GM19193 (cell line): ENCODE results near the gene HSDL2.

Source experiments
- POLR2A ChIP-seq: IDR thresholded peaks from 4 replicates; pipeline ENCODE4 v1.6.1; 2011; ENCODE audit not compliant: insufficient read depth, insufficient read length; ENCODE audit errors: extremely low read depth

The HSDL2 gene

DNA sequence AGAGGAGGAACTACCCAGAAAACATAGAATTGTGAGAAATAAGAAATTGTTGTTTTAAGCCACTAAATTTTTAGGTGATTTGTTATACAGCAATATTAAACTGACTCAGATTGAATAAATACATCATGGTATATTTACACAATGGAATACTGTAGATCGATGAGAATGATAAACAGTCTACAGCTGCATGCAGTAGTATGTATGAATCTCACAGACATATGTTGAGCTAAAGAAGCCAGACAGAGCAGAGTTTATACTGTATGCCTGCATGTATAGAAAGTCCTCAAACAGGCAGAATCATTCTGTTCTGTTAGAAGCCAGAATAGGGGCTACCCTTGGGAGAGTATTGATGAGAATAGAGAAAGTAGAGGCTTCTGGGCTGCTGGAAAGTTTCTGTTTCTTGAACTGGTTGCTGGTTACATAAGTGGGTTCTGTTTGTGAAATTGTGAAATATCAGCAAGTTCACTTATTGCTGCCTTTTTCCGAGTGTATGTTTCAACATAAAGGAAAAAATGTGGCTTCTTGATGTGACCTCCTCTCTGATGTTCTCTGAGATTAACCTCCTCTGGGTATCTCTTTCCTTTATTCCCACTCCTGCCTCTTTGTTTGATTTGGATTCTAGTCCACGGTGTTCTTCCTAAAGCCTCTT lies 116.3 kb downstream of the HSDL2 start:
- TF ChIP-seq POLR2A = no peak

DNA sequence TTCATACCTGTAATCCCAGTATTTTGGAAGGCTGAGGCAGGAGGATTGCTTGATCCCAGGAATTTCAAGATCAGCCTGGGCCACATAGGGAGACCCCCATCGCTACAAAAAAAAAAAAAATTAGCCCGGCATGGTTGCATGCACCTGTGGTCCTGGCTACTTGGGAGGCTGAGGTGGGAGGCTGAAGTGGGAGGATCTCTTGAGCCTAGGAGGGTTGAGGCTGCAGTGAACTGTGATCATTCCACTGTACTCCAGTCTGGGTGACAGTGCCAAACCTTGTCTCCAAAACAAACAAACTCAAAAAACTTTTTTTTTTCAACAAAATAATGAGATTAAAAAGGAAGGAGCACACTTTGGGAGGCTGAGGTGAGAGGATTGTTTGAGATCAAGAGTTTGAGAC lies 120.9 kb downstream of the HSDL2 start:
- TF ChIP-seq POLR2A = no peak

DNA sequence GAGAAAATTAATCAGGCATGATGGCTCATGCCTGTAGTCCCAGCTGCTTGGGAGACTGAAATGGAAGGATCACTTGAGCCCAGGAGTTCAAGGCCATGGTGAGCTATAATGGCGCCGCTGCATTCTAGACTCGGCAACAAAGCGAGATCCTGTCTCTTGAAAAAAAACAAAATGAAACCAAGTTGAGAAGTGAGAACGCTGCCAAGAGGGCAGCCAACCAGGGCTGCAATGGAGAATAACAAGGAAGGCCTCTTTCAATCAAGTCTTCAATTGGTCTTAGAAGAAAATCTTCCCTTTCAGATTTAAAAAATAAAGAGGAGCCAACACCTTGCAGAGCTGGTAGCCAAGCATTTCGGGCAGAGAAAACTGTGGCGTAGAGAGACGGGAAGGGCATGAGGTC lies 121.4 kb downstream of the HSDL2 start:
- no peak for TF ChIP-seq POLR2A

DNA sequence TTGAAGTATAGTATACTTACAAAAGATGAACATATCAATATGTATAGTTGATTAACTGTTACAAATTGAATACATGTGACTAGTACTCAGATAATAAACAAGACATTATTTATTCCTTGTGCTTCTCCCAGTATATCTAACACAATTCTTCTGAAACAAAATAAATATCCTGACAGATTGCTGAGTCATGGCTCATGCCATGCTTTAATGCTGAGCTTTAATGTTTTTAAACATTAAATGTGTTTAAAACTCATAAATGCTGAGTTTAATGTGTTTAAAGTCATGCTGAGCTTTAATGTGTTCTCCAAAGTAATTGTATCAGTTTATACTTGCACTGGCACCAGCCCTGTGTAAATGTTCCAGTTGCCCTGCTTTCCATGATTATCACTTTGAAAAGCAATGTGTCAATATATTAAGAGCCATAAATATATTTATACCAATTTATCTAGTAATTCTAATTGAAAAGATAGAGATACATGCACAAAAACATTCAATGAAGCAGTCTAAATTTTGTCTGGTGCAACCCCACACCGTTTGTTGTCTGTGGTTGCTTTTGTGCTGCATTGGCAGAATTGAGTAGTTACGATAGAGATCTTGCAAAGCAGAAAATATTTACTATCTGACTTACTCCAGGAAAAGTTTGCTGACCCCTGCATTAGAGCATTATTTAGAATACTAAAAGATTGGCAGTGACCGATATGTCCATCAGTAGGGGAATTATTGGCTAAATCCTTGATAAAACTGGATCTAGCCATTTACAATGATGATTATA lies 122.5 kb downstream of the HSDL2 start:
- no peak for TF ChIP-seq POLR2A

DNA sequence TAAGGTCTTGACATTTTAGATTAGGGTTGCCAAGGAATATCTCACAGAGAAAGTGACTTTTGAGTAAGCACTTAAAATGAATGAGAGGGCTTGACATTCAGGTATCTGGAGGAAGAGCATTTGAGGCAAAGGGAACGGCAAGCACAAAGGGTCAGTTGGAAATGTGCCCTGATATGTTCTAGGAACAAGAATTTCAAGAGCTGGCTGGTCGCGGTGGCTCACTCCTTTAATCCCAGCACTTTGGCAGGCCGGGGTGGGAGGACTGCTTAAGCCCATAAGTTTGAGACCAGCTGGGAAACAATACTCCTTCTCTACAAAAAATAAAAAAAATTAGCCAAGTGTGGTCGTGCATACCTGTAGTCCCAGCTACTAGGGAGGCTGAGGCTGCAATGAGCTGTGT lies 123.3 kb downstream of the HSDL2 start:
- TF ChIP-seq POLR2A = no peak

DNA sequence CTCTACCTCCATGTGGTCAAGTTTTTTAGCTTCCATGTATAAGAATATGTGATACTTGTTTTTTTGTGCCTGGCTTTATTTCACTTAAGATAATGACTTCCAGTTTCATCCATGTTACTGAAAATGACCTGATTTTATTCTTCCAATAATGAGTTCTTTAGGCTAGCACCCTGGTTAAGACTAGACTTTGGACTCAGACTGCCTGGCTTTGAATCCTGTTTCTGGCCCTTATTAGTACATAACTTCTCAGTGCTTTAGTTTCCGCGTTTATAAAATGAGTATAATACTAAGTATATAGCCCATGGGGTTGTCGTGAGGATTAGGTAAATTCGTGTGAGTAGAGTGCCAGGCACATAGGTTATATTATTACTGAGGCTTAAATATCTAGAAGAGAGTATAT lies 125.2 kb downstream of the HSDL2 start:
- TF ChIP-seq POLR2A = no peak

DNA sequence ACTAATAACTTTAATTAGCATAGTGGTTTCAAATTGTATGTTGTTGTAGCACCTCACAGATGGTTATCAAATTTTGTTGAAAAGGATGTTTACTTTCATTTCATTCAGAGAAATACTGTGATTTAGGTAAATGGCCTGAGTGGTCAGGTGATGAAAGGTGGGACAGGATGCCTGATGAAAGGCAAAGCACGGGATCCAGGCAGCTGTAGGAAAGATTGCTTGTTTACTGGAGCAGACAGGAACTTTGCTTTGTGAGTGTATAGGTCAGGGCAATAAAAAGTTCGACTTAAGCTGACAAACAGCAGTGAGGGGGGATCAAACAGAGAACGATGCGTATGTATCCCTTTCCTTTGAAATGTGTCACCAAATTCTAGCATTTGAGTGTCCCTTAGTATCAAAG lies 125.7 kb downstream of the HSDL2 start:
- TF ChIP-seq POLR2A = no peak

DNA sequence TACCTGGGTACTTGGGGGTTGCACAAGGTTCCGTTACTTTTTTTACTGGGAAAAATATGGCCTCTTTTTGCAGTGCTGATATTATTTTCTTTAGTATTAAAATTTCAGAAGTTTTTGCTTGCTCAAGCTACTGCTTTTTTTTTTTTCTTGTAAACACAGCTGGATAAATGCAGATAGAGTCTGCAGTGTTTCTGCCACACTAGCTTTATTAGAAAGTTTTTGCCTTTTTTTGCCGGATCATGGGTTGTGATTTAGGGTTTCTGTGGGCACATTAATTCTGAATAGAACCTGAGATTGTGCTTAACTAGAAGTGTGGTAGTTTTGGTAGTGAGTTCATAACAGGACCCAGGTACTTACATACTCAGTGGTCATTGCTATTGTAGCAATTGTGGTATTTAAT lies 126.7 kb downstream of the HSDL2 start:
- no peak for TF ChIP-seq POLR2A

DNA sequence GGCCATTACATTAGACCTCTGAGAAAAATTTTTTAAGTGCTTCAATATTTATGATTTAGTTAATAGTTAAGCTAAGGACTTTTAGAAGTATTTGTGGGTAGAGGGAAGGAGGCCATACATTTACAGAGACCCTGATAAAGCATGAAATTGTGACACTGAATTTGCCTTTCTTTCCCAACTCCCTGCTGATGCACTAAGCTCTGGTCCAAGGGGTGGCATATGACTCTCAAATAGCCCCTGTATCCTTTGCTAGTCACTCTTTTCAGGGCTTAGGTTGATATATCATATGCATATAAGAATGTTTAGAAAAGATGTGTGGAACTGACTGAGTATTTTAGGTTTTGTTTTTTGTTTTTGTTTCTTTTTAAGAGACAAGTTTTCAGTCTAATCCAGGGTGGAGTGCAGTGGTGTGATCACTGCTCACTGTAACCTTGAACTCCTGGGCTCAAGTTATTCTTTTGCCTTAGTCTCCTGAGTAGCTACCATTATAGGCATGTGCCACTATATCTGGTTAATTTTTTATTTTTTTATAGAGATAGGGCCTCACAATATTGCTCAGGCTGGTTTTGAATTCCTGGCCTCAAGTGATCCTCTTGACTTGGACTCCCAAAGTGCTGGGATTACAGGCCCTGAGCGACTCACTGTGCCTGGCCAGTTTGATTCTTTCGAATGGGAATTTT lies 127.2 kb downstream of the HSDL2 start:
- no peak for TF ChIP-seq POLR2A

DNA sequence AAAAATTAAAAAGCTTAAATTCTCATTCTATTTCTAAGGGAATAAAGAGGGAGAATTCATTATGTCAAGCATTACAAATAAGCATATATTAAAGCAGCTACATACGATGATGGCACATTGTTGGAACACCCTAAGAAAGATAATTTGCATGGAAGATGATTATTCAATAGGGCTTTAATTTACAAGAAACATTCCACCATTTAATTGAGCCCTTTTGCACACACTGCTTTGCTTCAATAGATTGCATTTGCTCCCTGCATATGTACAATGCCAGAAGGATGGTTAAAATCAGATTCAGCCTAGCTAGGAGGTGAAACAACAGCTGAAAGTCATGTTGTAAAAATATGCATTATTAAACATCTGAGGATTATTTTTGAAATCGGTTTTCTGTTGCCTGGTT lies 128.5 kb downstream of the HSDL2 start:
- TF ChIP-seq POLR2A = no peak

DNA sequence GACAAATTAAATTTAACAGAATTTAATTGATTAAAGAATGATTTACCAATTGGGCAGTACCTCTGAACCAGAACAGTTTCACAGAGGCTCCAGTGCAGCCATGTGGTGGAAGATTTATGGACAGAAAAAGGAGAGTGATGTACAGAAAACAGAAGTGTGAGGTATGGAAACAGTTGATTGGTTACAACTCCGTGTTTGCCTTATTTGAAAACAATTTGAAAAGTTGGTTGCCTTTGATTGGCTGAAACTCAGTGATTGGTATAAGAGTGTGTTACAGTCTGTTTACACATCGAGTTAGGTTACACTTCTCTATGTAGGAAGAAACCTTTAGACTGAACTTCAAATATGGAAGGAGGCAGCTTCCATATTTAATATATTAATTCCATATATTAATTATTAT lies 136.9 kb downstream of the HSDL2 start:
- no peak for TF ChIP-seq POLR2A

DNA sequence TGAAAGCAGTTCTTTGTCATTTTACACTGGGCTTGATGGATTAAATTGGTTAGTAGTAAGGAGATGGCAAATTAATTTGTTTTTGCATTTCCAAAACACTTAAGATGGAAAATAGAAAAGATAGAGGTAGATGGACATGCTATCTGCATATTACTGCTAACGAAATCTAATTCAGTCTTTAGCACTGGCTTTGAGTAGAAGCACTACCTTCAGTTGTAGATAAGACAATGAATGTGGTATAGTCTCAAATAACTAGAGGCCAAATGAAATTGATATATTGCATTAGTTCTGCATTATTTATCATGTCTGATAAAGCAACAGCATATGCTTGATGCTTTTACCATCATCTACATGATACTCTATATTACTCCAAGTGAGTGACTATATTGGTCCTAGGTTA lies 140.2 kb downstream of the HSDL2 start:
- TF ChIP-seq POLR2A = no peak

DNA sequence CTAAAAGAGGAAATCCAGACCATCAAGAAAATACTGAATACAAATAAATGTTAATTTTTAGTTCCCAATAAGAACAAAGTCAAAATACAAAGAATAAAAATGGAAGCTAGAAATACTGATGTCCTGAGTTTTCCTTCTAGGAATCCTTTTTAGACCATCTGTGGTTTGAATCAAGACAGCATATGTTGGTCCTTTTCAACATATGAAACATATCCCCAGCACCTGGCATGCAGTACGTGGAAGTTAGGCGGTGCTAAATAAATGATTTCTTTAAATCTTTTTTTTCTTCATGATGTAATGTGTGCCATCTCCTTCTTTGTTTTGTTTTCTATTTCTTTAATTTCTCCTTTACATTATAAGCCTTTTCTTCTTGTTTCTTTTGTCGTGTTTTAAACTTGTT lies 140.7 kb downstream of the HSDL2 start:
- no peak for TF ChIP-seq POLR2A
